ENCODE data around the gene LRP1.

GRCh38 chr12:57168058-57168457, 39.8 kb downstream of the LRP1 start:
- TF ChIP-seq CTCF (conservative IDR thresholded peaks at IDR 0.05; ENCODE audit: low read depth in 2 of 2) (no peak), EZH2 (IDR thresholded peaks at IDR 0.05; ENCODE audit: low read depth, unreplicated experiment) (no peak), POLR2AphosphoS5 (IDR thresholded peaks at IDR 0.05; ENCODE audit: low read depth) (no peak), EZH2phosphoT487 (IDR thresholded peaks at IDR 0.05; ENCODE audit: unreplicated experiment) (no peak), JUNB (IDR thresholded peaks at IDR 0.05; ENCODE audit: unreplicated experiment) (no peak), CREB1 (CRISPR knock-in tag; IDR thresholded peaks at IDR 0.05; ENCODE audit: low read depth) (no peak), ZNF114 (CRISPR knock-in tag; IDR thresholded peaks at IDR 0.05) (no peak), NANOG (IDR thresholded peaks at IDR 0.05; ENCODE audit: borderline replicate concordance) (no peak), ZNF331 (CRISPR knock-in tag; IDR thresholded peaks at IDR 0.05; ENCODE audit: low read depth) (no peak), STAT1 (IDR thresholded peaks at IDR 0.05; ENCODE audit: unreplicated experiment) (no peak)
- TF ChIP-seq, protein P1, sequence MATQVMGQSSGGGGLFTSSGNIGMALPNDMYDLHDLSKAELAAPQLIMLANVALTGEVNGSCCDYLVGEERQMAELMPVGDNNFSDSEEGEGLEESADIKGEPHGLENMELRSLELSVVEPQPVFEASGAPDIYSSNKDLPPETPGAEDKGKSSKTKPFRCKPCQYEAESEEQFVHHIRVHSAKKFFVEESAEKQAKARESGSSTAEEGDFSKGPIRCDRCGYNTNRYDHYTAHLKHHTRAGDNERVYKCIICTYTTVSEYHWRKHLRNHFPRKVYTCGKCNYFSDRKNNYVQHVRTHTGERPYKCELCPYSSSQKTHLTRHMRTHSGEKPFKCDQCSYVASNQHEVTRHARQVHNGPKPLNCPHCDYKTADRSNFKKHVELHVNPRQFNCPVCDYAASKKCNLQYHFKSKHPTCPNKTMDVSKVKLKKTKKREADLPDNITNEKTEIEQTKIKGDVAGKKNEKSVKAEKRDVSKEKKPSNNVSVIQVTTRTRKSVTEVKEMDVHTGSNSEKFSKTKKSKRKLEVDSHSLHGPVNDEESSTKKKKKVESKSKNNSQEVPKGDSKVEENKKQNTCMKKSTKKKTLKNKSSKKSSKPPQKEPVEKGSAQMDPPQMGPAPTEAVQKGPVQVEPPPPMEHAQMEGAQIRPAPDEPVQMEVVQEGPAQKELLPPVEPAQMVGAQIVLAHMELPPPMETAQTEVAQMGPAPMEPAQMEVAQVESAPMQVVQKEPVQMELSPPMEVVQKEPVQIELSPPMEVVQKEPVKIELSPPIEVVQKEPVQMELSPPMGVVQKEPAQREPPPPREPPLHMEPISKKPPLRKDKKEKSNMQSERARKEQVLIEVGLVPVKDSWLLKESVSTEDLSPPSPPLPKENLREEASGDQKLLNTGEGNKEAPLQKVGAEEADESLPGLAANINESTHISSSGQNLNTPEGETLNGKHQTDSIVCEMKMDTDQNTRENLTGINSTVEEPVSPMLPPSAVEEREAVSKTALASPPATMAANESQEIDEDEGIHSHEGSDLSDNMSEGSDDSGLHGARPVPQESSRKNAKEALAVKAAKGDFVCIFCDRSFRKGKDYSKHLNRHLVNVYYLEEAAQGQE (IDR thresholded peaks at IDR 0.05; ENCODE audit: unreplicated experiment) = no peak
- TF ChIP-seq, protein P2, sequence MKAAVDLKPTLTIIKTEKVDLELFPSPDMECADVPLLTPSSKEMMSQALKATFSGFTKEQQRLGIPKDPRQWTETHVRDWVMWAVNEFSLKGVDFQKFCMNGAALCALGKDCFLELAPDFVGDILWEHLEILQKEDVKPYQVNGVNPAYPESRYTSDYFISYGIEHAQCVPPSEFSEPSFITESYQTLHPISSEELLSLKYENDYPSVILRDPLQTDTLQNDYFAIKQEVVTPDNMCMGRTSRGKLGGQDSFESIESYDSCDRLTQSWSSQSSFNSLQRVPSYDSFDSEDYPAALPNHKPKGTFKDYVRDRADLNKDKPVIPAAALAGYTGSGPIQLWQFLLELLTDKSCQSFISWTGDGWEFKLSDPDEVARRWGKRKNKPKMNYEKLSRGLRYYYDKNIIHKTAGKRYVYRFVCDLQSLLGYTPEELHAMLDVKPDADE (IDR thresholded peaks at IDR 0.05) = no peak
- TF ChIP-seq, protein P3, sequence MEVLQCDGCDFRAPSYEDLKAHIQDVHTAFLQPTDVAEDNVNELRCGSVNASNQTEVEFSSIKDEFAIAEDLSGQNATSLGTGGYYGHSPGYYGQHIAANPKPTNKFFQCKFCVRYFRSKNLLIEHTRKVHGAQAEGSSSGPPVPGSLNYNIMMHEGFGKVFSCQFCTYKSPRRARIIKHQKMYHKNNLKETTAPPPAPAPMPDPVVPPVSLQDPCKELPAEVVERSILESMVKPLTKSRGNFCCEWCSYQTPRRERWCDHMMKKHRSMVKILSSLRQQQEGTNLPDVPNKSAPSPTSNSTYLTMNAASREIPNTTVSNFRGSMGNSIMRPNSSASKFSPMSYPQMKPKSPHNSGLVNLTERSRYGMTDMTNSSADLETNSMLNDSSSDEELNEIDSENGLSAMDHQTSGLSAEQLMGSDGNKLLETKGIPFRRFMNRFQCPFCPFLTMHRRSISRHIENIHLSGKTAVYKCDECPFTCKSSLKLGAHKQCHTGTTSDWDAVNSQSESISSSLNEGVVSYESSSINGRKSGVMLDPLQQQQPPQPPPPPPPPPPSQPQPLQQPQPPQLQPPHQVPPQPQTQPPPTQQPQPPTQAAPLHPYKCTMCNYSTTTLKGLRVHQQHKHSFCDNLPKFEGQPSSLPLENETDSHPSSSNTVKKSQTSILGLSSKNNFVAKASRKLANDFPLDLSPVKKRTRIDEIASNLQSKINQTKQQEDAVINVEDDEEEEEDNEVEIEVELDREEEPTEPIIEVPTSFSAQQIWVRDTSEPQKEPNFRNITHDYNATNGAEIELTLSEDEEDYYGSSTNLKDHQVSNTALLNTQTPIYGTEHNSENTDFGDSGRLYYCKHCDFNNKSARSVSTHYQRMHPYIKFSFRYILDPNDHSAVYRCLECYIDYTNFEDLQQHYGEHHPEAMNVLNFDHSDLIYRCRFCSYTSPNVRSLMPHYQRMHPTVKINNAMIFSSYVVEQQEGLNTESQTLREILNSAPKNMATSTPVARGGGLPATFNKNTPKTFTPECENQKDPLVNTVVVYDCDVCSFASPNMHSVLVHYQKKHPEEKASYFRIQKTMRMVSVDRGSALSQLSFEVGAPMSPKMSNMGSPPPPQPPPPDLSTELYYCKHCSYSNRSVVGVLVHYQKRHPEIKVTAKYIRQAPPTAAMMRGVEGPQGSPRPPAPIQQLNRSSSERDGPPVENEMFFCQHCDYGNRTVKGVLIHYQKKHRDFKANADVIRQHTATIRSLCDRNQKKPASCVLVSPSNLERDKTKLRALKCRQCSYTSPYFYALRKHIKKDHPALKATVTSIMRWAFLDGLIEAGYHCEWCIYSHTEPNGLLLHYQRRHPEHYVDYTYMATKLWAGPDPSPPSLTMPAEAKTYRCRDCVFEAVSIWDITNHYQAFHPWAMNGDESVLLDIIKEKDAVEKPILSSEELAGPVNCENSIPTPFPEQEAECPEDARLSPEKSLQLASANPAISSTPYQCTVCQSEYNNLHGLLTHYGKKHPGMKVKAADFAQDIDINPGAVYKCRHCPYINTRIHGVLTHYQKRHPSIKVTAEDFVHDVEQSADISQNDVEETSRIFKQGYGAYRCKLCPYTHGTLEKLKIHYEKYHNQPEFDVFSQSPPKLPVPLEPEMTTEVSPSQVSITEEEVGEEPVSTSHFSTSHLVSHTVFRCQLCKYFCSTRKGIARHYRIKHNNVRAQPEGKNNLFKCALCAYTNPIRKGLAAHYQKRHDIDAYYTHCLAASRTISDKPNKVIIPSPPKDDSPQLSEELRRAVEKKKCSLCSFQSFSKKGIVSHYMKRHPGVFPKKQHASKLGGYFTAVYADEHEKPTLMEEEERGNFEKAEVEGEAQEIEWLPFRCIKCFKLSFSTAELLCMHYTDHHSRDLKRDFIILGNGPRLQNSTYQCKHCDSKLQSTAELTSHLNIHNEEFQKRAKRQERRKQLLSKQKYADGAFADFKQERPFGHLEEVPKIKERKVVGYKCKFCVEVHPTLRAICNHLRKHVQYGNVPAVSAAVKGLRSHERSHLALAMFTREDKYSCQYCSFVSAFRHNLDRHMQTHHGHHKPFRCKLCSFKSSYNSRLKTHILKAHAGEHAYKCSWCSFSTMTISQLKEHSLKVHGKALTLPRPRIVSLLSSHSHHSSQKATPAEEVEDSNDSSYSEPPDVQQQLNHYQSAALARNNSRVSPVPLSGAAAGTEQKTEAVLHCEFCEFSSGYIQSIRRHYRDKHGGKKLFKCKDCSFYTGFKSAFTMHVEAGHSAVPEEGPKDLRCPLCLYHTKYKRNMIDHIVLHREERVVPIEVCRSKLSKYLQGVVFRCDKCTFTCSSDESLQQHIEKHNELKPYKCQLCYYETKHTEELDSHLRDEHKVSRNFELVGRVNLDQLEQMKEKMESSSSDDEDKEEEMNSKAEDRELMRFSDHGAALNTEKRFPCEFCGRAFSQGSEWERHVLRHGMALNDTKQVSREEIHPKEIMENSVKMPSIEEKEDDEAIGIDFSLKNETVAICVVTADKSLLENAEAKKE (CRISPR knock-in tag; IDR thresholded peaks at IDR 0.05) = no peak
